ENCODE data around the gene DCAF7. TPM values are rescaled to one million over a fixed set of nuclear protein-coding genes. Genes with fewer than 3 reads are reported as not detected.

DCAF7 gene
- total RNA-seq, 1 donor from 2014 or later: 9.5 TPM

DNA sequence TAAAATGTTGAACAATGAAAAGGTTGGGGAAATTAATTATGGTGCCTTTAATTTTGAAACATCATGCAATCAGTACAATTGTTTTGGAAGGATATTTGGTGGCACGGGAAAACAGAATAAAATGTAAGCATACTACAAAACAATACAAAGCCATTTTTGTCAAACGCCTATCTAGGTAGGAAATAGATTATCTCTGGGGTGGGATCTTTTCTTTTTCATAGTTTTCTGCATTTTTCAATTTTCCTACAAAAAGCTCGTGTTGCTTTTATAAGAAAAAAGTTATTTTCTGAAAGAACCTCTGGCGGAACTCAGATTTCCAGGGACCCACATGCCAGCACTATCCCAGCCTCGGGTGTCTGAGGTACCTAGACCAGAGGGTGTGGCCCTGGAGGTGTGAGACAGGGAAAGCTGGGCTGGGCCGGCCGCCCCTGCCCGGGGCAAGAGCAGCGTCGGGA, 71.0 kb downstream of the DCAF7 start:
- Histone ChIP-seq H3K4me3 (ENCODE audit: low read depth, low read length) (peak overlapping the region; percentile 71), H3K36me3 (ENCODE audit: control insufficient read depth, insufficient read depth, low read length) (no peaks in the 10 kb centered on the region), H3K27me3 (ENCODE audit: control insufficient read depth, insufficient read depth, low read length) (no peaks in the 10 kb centered on the region)
- DNase-seq (ENCODE audit: low read depth) (no peak), FAIRE-seq (no peak)
- TF ChIP-seq, protein P1, sequence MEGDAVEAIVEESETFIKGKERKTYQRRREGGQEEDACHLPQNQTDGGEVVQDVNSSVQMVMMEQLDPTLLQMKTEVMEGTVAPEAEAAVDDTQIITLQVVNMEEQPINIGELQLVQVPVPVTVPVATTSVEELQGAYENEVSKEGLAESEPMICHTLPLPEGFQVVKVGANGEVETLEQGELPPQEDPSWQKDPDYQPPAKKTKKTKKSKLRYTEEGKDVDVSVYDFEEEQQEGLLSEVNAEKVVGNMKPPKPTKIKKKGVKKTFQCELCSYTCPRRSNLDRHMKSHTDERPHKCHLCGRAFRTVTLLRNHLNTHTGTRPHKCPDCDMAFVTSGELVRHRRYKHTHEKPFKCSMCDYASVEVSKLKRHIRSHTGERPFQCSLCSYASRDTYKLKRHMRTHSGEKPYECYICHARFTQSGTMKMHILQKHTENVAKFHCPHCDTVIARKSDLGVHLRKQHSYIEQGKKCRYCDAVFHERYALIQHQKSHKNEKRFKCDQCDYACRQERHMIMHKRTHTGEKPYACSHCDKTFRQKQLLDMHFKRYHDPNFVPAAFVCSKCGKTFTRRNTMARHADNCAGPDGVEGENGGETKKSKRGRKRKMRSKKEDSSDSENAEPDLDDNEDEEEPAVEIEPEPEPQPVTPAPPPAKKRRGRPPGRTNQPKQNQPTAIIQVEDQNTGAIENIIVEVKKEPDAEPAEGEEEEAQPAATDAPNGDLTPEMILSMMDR (IDR thresholded peaks at IDR 0.05; ENCODE audit: insufficient read depth, low read length, severe bottlenecking): no peak

DNA sequence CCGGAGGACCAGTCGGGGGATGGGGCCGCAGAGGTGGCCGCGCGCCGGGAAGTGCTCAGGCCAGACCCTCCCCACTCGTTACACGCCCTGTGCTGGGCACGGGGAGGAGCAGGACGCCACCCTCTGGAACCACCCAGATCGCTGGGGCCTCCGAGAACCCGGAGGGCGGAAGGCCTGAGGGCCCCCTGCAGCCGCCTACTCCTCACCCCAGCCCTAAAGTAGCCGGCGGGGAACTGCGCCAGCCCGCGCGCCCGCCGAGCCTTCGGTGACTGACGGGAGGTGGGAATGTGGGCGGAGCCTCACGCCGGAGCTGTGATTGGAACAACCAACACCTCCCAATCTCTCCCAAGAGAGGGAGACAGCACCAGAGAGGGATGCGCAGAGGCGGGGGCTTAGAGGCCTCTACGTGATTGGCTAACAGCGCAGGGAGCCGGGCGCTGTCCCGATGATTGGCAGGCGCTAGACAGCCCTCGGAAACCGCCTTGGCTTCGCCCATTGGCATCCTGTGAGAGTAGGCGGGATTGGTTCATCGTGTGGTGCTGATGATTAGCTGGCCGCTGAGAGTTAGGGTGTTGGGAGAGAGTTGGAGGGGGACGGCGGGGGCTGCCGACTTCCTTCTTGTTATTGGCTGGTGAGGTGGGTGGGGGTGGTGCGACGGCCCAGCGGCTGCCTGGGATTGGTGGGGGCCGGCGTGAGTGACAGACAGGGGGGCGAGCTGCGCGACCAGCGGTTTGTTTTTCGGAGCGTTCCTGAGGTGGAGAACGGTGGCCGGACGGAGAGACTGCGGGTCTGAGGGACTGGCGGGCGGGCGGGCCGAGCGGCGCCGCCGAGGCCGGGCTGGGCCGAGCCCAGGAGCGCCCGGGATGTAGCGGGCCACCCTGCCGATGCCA, 71.7 kb downstream of the DCAF7 start, which contains the start of gene MAP3K3:
Gene MAP3K3, plus strand, starts transcription at position 734 of the 890 bp plus-strand sequence. CDS start 343 bp downstream, outside the sequence.
- peak; percentile 99 for DNase-seq (ENCODE audit: low read depth)
- Histone ChIP-seq H3K36me3 (ENCODE audit: control insufficient read depth, insufficient read depth, low read length) (no peaks in the 10 kb centered on the region), H3K27me3 (ENCODE audit: control insufficient read depth, insufficient read depth, low read length) (no peaks in the 10 kb centered on the region), H3K4me3 (ENCODE audit: low read depth, low read length) (peak within 1 kb of the TSS; percentile 71)
- TF ChIP-seq, protein P1 (IDR thresholded peaks at IDR 0.05; ENCODE audit: insufficient read depth, low read length, severe bottlenecking): no peak
- no peak for FAIRE-seq

DNA sequence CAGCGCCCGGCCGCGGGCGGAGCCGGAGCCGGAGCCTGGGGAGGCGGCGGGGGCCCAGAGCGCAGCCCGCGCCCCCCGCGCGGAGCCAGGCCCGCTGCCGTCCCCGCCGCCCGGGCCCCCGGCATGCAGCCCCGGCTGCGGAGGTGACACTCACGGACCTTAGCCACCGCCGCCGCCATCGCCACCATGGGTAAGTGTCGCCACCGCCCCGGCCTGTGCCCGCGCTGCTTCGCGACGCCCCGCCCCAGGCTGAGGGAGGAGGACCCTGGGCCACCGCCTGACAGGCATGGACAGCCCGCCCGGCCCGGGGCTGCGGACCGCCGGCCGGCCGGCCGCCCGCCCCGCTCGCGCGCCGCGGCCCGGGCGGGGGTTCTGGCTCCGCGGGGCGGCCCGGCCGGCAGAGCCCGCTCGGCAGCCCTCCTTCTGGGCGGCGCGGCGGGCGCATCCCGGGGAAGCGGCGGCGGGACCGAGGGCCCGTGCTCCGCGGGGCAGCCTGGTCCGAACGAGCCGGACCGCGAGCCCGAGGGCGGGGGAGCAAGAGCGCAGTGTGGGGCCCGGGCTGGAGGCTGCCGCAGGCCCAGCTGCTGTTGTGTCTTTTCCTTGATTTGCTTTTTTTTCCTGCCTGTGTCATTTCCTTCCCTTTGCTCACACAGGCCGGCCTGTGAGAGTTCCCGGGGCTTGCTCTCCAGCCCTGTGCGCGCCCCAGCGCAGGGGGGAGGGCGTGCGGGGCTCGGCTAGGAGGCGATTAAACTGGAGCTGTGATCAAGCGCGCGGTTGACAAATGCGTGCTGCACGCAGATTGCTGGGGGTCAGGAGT, 72.5 kb downstream of the DCAF7 start:
- TF ChIP-seq, protein P1 (IDR thresholded peaks at IDR 0.05; ENCODE audit: insufficient read depth, low read length, severe bottlenecking): no peak
- DNase-seq (ENCODE audit: low read depth): peak; percentile 37
- H3K27me3 ChIP-seq (ENCODE audit: control insufficient read depth, insufficient read depth, low read length): no peaks in the 10 kb centered on the region
- peak overlapping the region; percentile 71 for H3K4me3 ChIP-seq (ENCODE audit: low read depth, low read length)
- no peak for FAIRE-seq
- no peaks in the 10 kb centered on the region for H3K36me3 ChIP-seq (ENCODE audit: control insufficient read depth, insufficient read depth, low read length)

DNA sequence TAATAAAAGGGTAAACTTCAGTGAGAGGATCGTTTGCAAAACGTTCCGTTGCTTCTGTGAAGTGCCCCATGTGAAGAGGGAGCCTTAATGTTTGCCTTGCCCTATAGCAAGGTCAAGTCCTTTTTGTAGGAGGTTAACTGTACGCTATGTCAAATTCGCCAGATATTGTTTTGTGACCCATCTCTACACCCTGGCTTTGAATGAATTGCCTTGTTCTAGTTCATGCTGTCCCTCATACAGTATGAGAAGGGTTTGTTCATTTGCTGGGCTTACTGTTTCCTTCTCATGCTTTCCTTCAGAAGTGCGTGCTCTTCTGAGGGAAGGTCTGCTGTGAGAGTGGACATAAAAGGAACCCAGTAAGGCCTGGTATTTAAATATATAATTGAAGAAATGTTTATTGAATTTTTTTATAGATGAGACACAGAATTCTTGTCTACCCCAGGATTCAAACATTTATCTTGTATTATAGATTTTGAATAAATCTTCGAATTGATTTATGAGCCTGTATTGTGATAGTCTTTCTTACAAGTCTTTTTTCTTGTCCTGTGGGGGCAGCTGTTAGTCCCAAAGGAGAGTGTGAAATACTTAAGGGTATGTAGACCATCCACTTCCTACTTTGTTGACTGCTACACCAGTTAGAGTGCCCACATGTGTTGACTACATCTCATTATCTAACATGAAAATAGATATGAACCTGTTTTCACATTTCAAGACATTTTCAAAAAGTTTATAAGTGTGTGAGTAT, 73.7 kb downstream of the DCAF7 start:
- TF ChIP-seq, protein P1 (IDR thresholded peaks at IDR 0.05; ENCODE audit: insufficient read depth, low read length, severe bottlenecking): no peak
- FAIRE-seq: no peak
- H3K4me3 ChIP-seq (ENCODE audit: low read depth, low read length): peak overlapping the region; percentile 71
- no peak for DNase-seq (ENCODE audit: low read depth)
- H3K36me3 ChIP-seq (ENCODE audit: control insufficient read depth, insufficient read depth, low read length): no peaks in the 10 kb centered on the region
- H3K27me3 ChIP-seq (ENCODE audit: control insufficient read depth, insufficient read depth, low read length): no peaks in the 10 kb centered on the region

DNA sequence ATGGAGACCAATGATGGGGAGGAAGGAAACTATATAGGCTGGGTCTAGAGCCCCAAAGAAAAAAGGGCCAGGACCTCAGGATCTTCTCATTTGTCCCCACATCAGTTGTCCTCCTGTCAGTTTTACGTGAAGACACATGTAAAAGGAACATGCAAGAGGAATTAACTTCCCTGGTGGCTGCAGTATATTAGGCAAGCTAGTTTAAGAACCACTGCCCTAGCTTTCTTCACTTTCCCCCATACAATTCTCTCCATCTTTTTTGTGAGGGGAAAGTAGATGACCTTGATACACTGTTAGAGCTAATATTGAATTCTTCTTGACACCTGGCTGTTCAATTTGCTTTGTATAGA, 74.2 kb downstream of the DCAF7 start:
- FAIRE-seq: no peak
- Histone ChIP-seq H3K27me3 (ENCODE audit: control insufficient read depth, insufficient read depth, low read length) (no peaks in the 10 kb centered on the region), H3K36me3 (ENCODE audit: control insufficient read depth, insufficient read depth, low read length) (no peaks in the 10 kb centered on the region), H3K4me3 (ENCODE audit: low read depth, low read length) (no peak overlapping the region)
- no peak for DNase-seq (ENCODE audit: low read depth)
- TF ChIP-seq, protein P1 (IDR thresholded peaks at IDR 0.05; ENCODE audit: insufficient read depth, low read length, severe bottlenecking): no peak
